Measurements from ENCODE around the gene PRKAR2A.
A peak's percentile ranks its signal among the peaks of the same experiment; 100 is the strongest.

The PRKAR2A gene

GRCh38 chr3:48716982-48717746, 130.5 kb downstream of the PRKAR2A start, which contains the start of gene IP6K2:
Gene IP6K2, minus strand, starts transcription at chr3:48717221. Its CDS starts 21,930 bp downstream, at chr3:48695291.
- TF ChIP-seq POLR2A (IDR thresholded peaks at IDR 0.05; ENCODE audit: extremely low read depth, insufficient read length) (peak; percentile 96), MAX (IDR thresholded peaks at IDR 0.05; ENCODE audit: low read depth, low read length) (peak; percentile 84), MYC (IDR thresholded peaks at IDR 0.05; ENCODE audit: low read depth, low read length) (peak; percentile 84)
- TF ChIP-seq, protein P1, sequence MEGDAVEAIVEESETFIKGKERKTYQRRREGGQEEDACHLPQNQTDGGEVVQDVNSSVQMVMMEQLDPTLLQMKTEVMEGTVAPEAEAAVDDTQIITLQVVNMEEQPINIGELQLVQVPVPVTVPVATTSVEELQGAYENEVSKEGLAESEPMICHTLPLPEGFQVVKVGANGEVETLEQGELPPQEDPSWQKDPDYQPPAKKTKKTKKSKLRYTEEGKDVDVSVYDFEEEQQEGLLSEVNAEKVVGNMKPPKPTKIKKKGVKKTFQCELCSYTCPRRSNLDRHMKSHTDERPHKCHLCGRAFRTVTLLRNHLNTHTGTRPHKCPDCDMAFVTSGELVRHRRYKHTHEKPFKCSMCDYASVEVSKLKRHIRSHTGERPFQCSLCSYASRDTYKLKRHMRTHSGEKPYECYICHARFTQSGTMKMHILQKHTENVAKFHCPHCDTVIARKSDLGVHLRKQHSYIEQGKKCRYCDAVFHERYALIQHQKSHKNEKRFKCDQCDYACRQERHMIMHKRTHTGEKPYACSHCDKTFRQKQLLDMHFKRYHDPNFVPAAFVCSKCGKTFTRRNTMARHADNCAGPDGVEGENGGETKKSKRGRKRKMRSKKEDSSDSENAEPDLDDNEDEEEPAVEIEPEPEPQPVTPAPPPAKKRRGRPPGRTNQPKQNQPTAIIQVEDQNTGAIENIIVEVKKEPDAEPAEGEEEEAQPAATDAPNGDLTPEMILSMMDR (IDR thresholded peaks at IDR 0.05; ENCODE audit: low read depth, low read length) = no peak
- DNase-seq (ENCODE audit: low read depth) = peak; percentile 97
- H3K4me3 ChIP-seq (ENCODE audit: low read depth, low read length) = peak within 1 kb of the TSS; percentile 99

DNA sequence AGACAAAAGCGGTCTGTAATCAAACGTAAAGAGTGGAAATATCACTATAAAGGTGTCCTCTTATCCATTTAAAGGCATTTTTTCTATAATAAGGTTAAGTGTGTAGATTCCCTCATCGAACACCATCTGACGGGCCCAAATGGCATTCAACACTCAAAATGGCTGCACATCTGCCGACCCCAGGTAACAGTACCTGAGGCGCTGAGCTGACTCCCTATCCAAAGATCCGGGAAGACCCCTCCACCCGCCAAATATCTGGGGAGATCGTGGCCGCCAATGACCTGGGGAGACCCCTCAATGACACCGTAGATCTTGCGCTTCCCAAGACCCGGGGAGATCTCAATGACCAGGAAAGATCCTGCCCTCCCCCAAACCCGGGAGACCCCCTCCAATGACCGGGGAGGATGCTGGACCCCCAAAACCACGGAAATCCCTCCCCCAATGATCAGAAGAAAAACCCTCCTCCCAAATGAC, 131.1 kb downstream of the PRKAR2A start:
- H3K4me3 ChIP-seq (ENCODE audit: low read depth, low read length) = peak overlapping the region; percentile 99
- DNase-seq (ENCODE audit: low read depth) = peak; percentile 16

GRCh38 chr3:48715174-48715800, 132.4 kb downstream of the PRKAR2A start:
- no peak for TF ChIP-seq POLR2A (IDR thresholded peaks at IDR 0.05; ENCODE audit: extremely low read depth, insufficient read length)
- no peak for TF ChIP-seq MYC (IDR thresholded peaks at IDR 0.05; ENCODE audit: low read depth, low read length)
- TF ChIP-seq MAX (IDR thresholded peaks at IDR 0.05; ENCODE audit: low read depth, low read length) = no peak
- TF ChIP-seq, protein P1 (IDR thresholded peaks at IDR 0.05; ENCODE audit: low read depth, low read length) = no peak
- peak overlapping the region; percentile 99 for H3K4me3 ChIP-seq (ENCODE audit: low read depth, low read length)
- DNase-seq (ENCODE audit: low read depth) = no peak

More for the DNA sequence above, 131.1 kb downstream of the PRKAR2A start:
- TF ChIP-seq MYC (IDR thresholded peaks at IDR 0.05; ENCODE audit: low read depth, low read length) = no peak
- TF ChIP-seq POLR2A (IDR thresholded peaks at IDR 0.05; ENCODE audit: extremely low read depth, insufficient read length) = no peak
- TF ChIP-seq, protein P1 (IDR thresholded peaks at IDR 0.05; ENCODE audit: low read depth, low read length) = no peak
- no peak for TF ChIP-seq MAX (IDR thresholded peaks at IDR 0.05; ENCODE audit: low read depth, low read length)

GRCh38 chr3:48711727-48712126, 135.9 kb downstream of the PRKAR2A start:
- TF ChIP-seq, protein P1 (IDR thresholded peaks at IDR 0.05; ENCODE audit: low read depth, low read length) = no peak
- TF ChIP-seq MYC (IDR thresholded peaks at IDR 0.05; ENCODE audit: low read depth, low read length) = no peak
- no peak for TF ChIP-seq POLR2A (IDR thresholded peaks at IDR 0.05; ENCODE audit: extremely low read depth, insufficient read length)
- TF ChIP-seq MAX (IDR thresholded peaks at IDR 0.05; ENCODE audit: low read depth, low read length) = no peak
- H3K4me3 ChIP-seq (ENCODE audit: low read depth, low read length) = no peak overlapping the region
- peak; percentile 28 for DNase-seq (ENCODE audit: low read depth)

GRCh38 chr3:48709051-48709461, 138.6 kb downstream of the PRKAR2A start:
- TF ChIP-seq, protein P1 (IDR thresholded peaks at IDR 0.05; ENCODE audit: low read depth, low read length) = no peak
- no peak for TF ChIP-seq MYC (IDR thresholded peaks at IDR 0.05; ENCODE audit: low read depth, low read length)
- no peak for TF ChIP-seq MAX (IDR thresholded peaks at IDR 0.05; ENCODE audit: low read depth, low read length)
- no peak for TF ChIP-seq POLR2A (IDR thresholded peaks at IDR 0.05; ENCODE audit: extremely low read depth, insufficient read length)
- no peak overlapping the region for H3K4me3 ChIP-seq (ENCODE audit: low read depth, low read length)
- no peak for DNase-seq (ENCODE audit: low read depth)
